H1 (cell line): ENCODE measurements around the gene ADNP. TPM values are rescaled to one million over a fixed set of nuclear protein-coding genes. Genes with fewer than 3 reads are reported as not detected.

Source experiments
- CTCF ChIA-PET: fragments of 300-600 bp; sonication (Branson Sonifier 250); formaldehyde crosslinking; loops from one replicate; lab custom pipeline; 2021; ENCODE audit not compliant: partially characterized antibody; lab: Charles Lee
- POLR2A ChIA-PET: fragments of 300-600 bp; sonication (Branson Sonifier 250); formaldehyde crosslinking; loops from one replicate; lab custom pipeline; 2021; ENCODE audit warnings: inconsistent platforms; ENCODE audit not compliant: partially characterized antibody; lab: Charles Lee
- DNase-seq, 2 experiments: peaks; one replicate each; pipeline versions ENCODE4 v3.0.0 to v3.0.0-alpha.2; 2010 to 2022; ENCODE audit warnings: low spot score in 2 of 2, low read depth in 1 of 2, mixed read lengths in 1 of 2
- FAIRE-seq: peaks from 2 replicates; lab custom pipeline; 2011; peaks lifted over from hg19 to GRCh38; lab: Jason Lieb, UNC
- H2AFZ ChIP-seq: 2 replicates; pipeline ENCODE4 v1.8.1; 2012; ENCODE audit warnings: low read length, inconsistent platforms
- H2AK5ac ChIP-seq: 2 replicates; pipeline ENCODE4 v1.6.1; 2013; ENCODE audit warnings: low read depth, low read length
- H2BK120ac ChIP-seq: replicated peaks from 2 replicates; pipeline ENCODE3; 2013; ENCODE audit warnings: low read depth, low read length, inconsistent platforms
- H2BK12ac ChIP-seq: 2 replicates; pipeline ENCODE4 v1.6.1; 2013; ENCODE audit warnings: low read depth, low read length
- H2BK15ac ChIP-seq: 2 replicates; pipeline ENCODE4 v1.6.1; 2013; ENCODE audit warnings: low read length
- H2BK20ac ChIP-seq: 2 replicates; pipeline ENCODE4 v1.6.1; 2013; ENCODE audit warnings: low read length
- H2BK5ac ChIP-seq: 2 replicates; pipeline ENCODE4 v1.6.1; 2013; ENCODE audit warnings: low read depth, low read length
- H3K14ac ChIP-seq: 2 replicates; pipeline ENCODE4 v1.6.1; 2013; ENCODE audit warnings: inconsistent platforms; ENCODE audit not compliant: insufficient read length
- H3K18ac ChIP-seq: 2 replicates; pipeline ENCODE4 v1.6.1; 2013; ENCODE audit warnings: low read length; ENCODE audit errors: extremely low read depth
- H3K23ac ChIP-seq: 2 replicates; pipeline ENCODE4 v1.6.1; 2013; ENCODE audit warnings: inconsistent platforms; ENCODE audit not compliant: insufficient read length
- H3K23me2 ChIP-seq: 2 replicates; pipeline ENCODE4 v1.6.1; 2013; ENCODE audit warnings: low read depth, low read length
- H3K27ac ChIP-seq: 2 replicates; pipeline ENCODE4 v1.6.1; 2011; ENCODE audit warnings: low read depth, low read length, inconsistent platforms
- H3K27me3 ChIP-seq, 4 experiments: replicated peaks in 1 of 4; 1 replicate in 1 of 4; 2 replicates in 3 of 4; pipeline versions ENCODE4 v1.6.1 to v1.8.1; 2011 to 2013; ENCODE audit warnings: low read length in 3 of 4, mild to moderate bottlenecking in 3 of 4, inconsistent platforms in 2 of 4, mixed read lengths in 2 of 4, moderate library complexity in 1 of 4; ENCODE audit not compliant: control insufficient read depth in 3 of 4, insufficient read depth in 3 of 4; ENCODE audit errors: extremely low read depth in 1 of 4
- H3K36me3 ChIP-seq, 4 experiments: 2 replicates each; pipeline versions ENCODE4 v1.6.1 to v1.8.1; 2011 to 2013; ENCODE audit warnings: mild to moderate bottlenecking in 4 of 4, low read length in 3 of 4, moderate library complexity in 2 of 4, control low read depth in 1 of 4, inconsistent platforms in 1 of 4; ENCODE audit not compliant: insufficient read depth in 4 of 4, control insufficient read depth in 2 of 4
- H3K4ac ChIP-seq: replicated peaks from 2 replicates; pipeline ENCODE3; 2013; ENCODE audit warnings: low read length, low read depth, mixed read lengths, inconsistent platforms; ENCODE audit not compliant: insufficient read length
- H3K4me1 ChIP-seq, 4 experiments: replicated peaks in 1 of 4; 1 replicate in 1 of 4; 2 replicates in 3 of 4; pipeline versions ENCODE4 v1.6.1 to v1.8.1; 2011 to 2013; ENCODE audit warnings: low read length in 3 of 4, inconsistent platforms in 2 of 4, mixed read lengths in 1 of 4; ENCODE audit not compliant: insufficient read depth in 4 of 4, control insufficient read depth in 3 of 4
- H3K4me2 ChIP-seq, 2 experiments: 2 replicates each; pipeline versions ENCODE4 v1.6.1 to v1.8.1; 2011 to 2013; ENCODE audit warnings: low read depth in 2 of 2, low read length in 2 of 2, control low read depth in 1 of 2, inconsistent platforms in 1 of 2, mild to moderate bottlenecking in 1 of 2; ENCODE audit not compliant: insufficient read depth in 1 of 2
- H3K4me3 ChIP-seq, 4 experiments: fragments of 200-600, 300-600 bp in 1 of 4; sonication (generic), shearing (Covaris generic), sonication (Bioruptor Twin) in 1 of 4; 2 replicates each; pipeline versions ENCODE4 v1.5.1 to v1.8.1; 2011 to 2016; ENCODE audit warnings: low read length in 4 of 4, low read depth in 3 of 4, control low read depth in 2 of 4, inconsistent platforms in 2 of 4, mild to moderate bottlenecking in 2 of 4, mixed read lengths in 1 of 4, moderate library complexity in 1 of 4; ENCODE audit not compliant: insufficient read depth in 2 of 4; ENCODE audit errors: extremely low read depth in 1 of 4
- H3K56ac ChIP-seq: replicated peaks from 2 replicates; pipeline ENCODE3; 2013; ENCODE audit warnings: low read depth, mild to moderate bottlenecking, mixed read lengths, low read length, inconsistent platforms; ENCODE audit not compliant: insufficient read length
- H3K79me1 ChIP-seq: 2 replicates; pipeline ENCODE4 v1.6.1; 2013; ENCODE audit warnings: low read depth, low read length, control low read depth
- H3K79me2 ChIP-seq, 2 experiments: 2 replicates each; pipeline versions ENCODE4 v1.6.1 to v1.8.1; 2012 to 2013; ENCODE audit warnings: low read length in 2 of 2, mild to moderate bottlenecking in 2 of 2, inconsistent platforms in 1 of 2; ENCODE audit not compliant: insufficient read depth in 2 of 2, control insufficient read depth in 1 of 2
- H3K9ac ChIP-seq, 4 experiments: replicated peaks in 1 of 4; 1 replicate in 1 of 4; 2 replicates in 3 of 4; pipeline versions ENCODE4 v1.6.1 to v1.8.1; 2011 to 2013; ENCODE audit warnings: low read depth in 3 of 4, low read length in 3 of 4, control low read depth in 2 of 4, mild to moderate bottlenecking in 2 of 4, moderate library complexity in 2 of 4, inconsistent platforms in 1 of 4; ENCODE audit errors: extremely low read depth in 1 of 4
- H3K9me3 ChIP-seq, 2 experiments: 2 replicates each; pipeline versions ENCODE4 v1.6.1 to v1.8.1; 2012 to 2013; ENCODE audit warnings: mild to moderate bottlenecking in 2 of 2, moderate library complexity in 2 of 2, control low read depth in 1 of 2, inconsistent platforms in 1 of 2, low read depth in 1 of 2, low read length in 1 of 2, mixed read lengths in 1 of 2; ENCODE audit not compliant: insufficient read depth in 2 of 2
- H4K20me1 ChIP-seq, 2 experiments: replicated peaks in 1 of 2; 2 replicates each; pipeline versions ENCODE3 to v1.8.1; 2011 to 2013; ENCODE audit warnings: inconsistent platforms in 2 of 2, low read length in 2 of 2, mild to moderate bottlenecking in 1 of 2; ENCODE audit not compliant: insufficient read depth in 2 of 2, control insufficient read depth in 1 of 2
- H4K5ac ChIP-seq: 2 replicates; pipeline ENCODE4 v1.6.1; 2013; ENCODE audit warnings: low read length, low read depth, mixed read lengths, inconsistent platforms; ENCODE audit not compliant: insufficient read length
- H4K8ac ChIP-seq: 2 replicates; pipeline ENCODE4 v1.8.0; 2013; ENCODE audit warnings: mild to moderate bottlenecking, moderate library complexity, low read length, inconsistent platforms; ENCODE audit not compliant: insufficient read depth; ENCODE audit errors: extremely low read depth
- H4K91ac ChIP-seq: replicated peaks from 2 replicates; pipeline ENCODE3; 2013; ENCODE audit warnings: low read length, mixed read lengths, inconsistent platforms; ENCODE audit not compliant: insufficient read length
- ASH2L ChIP-seq: fragments of 200-600, 300-600 bp; sonication (generic); IDR thresholded peaks from one replicate; pipeline ENCODE4 v1.7.1; 2017; ENCODE audit warnings: low read length
- CBX5 ChIP-seq: fragments of 300-800, 300-1000 bp; sonication (generic); IDR thresholded peaks from 2 replicates; pipeline ENCODE4 v1.7.1; 2016; ENCODE audit warnings: antibody characterized with exemption, low read length, low read depth
- CEBPB ChIP-seq: IDR thresholded peaks from 2 replicates; pipeline ENCODE4 v1.6.1; 2012; ENCODE audit warnings: low read depth, low read length
- CHD2 ChIP-seq: IDR thresholded peaks from 2 replicates; pipeline ENCODE4 v1.6.1; 2012; ENCODE audit warnings: low read length, improper control_type of control experiment
- GTF2F1 ChIP-seq: IDR thresholded peaks from 2 replicates; pipeline ENCODE4 v1.6.1; 2012; ENCODE audit warnings: low read depth, low read length, improper control_type of control experiment, borderline replicate concordance
- RAD21 ChIP-seq, 2 experiments: IDR thresholded peaks in 1 of 2; conservative IDR thresholded peaks in 1 of 2; 2 replicates each; pipeline ENCODE4 v1.6.1; 2011; ENCODE audit warnings: low read depth in 2 of 2, low read length in 2 of 2, improper control_type of control experiment in 1 of 2, inconsistent platforms in 1 of 2, mild to moderate bottlenecking in 1 of 2, moderate library complexity in 1 of 2
- RFX5 ChIP-seq: IDR thresholded peaks from 2 replicates; pipeline ENCODE4 v1.6.1; 2011; ENCODE audit warnings: low read depth, low read length, improper control_type of control experiment, borderline replicate concordance
- WGBS, 2 experiments: shearing (Covaris generic) in 1 of 2; methylation state at CpG; one replicate each; pipeline versions ENCODE4 v1.1.6 to v1.1.7; 2013 to 2015; ENCODE audit warnings: low lambda C conversion rate in 2 of 2, mixed read lengths in 2 of 2, inconsistent platforms in 1 of 2, low coverage in 1 of 2, missing lambda C conversion rate in 1 of 2; ENCODE audit not compliant: insufficient replicate concordance in 2 of 2, insufficient coverage in 1 of 2, insufficient read length in 1 of 2; ENCODE audit errors: extremely low coverage in 1 of 2, missing lambda C conversion rate in 1 of 2; 5-methylcytosine and 5-hydroxymethylcytosine counted together
- polyA plus RNA-seq, 7 experiments: library from polyadenylated mRNA; depleted of rRNA in 3 of 7; stranded (reverse) in 5 of 7; unstranded in 2 of 7; fragments of >200 nt in 5 of 7; fragments of 200-250 nt in 2 of 7; gene quantifications; 1 replicate in 5 of 7; 2 replicates in 1 of 7; 4 replicates in 1 of 7; pipeline versions ENCODE4 v1.2.1 to v1.2.3, GENCODE V29; 2011 to 2013; ENCODE audit warnings: missing spikeins in 2 of 7, mixed read lengths in 2 of 7
- total RNA-seq: library from RNA; stranded (reverse); fragmentation: NEBNext Ultra II Directional; extraction: Animal tissue kit (Norgen Biotek cat#: 25700); gene quantifications from 2 replicates; pipeline ENCODE4 v1.2.1, GENCODE V29; 2021
- TF ChIP-seq, protein P1 (sequence below): IDR thresholded peaks from 2 replicates; pipeline ENCODE4 v1.6.1; 2011; ENCODE audit warnings: low read length, improper control_type of control experiment

Gene ADNP
- total and polyA plus RNA-seq, 2 of the 8 experiments (the other 6 are each of a cell fraction or from before 2014, with no cell fraction given), result 31.6 to 123 TPM

DNA sequence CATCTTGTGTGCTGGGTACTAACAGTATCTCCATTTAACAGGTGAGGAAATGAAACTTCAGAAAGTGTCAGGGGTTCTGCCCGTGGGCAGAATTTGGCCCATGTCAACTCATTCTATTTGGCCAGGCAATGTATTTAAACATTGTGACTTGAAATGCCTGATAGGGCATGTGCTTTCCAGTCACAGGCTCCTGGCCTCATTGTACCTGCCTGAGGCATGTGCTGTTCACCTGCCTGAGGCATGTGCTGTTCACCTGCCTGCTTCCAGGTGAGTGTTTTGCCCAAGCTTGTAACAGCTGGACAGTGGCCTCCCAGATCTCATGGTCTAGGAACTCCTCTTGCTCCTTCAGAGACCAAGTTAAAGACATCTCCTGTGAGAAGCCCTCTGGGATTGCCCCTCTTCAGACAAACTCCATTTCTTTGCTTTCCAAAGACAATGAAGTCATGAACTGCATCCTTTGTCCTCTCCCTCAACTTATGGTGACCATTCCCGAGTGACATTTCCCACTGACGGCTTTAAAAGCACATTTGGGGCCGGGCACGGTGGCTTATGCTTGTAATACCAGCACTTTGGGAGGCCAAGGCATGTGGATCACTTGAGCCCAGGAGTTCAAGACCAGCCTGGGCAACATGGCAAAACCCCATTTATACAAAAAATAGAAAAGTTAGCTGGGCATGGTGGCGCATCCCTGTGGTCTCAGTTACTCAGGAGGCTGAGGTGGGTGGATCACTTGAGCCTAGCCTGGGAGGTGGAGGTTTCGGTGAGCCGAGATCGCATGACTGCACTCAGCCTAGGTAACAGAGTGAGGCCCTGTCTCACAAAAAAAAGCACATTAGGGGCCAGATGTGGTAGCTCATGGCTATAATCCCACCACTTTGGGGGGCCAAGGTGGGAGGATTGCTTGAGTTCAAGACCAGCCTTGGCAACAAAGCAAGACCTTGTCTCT, 87.6 kb downstream of the ADNP start:
- H2BK20ac ChIP-seq, result no peak overlapping the region
- H3K23me2 ChIP-seq, result no peaks in the 10 kb centered on the region
- H4K8ac ChIP-seq, result no peak overlapping the region
- DNase-seq (no peak), FAIRE-seq (no peak)
- no peak overlapping the region for H3K56ac ChIP-seq
- no peaks in the 10 kb centered on the region for H3K79me2 ChIP-seq
- no peak overlapping the region; the same call in 1 of the 2 replicates for H3K18ac ChIP-seq
- POLR2A ChIA-PET, result interaction anchor here (0.7 kb wide), 1 partner anchor 13 kb away, joined by 3 read pairs; no protein-coding TSS in a partner anchor
- H4K91ac ChIP-seq, result no peak overlapping the region
- no peak overlapping the region for H3K14ac ChIP-seq
- H3K4ac ChIP-seq, result no peak overlapping the region
- no peak overlapping the region for H2BK12ac ChIP-seq
- WGBS, 2 experiments, result 95% methylated on average over 9 of the region's 9 CpGs; no CpG with 5 or more reads in 1 of the 2 experiments
- no peak overlapping the region for H3K4me3 ChIP-seq
- H3K4me1 ChIP-seq, result peaks cover 0 to 2% (median 0%) of the 10 kb centered on the region in 4 experiments; a peak in 1 of 7 replicates
- no peak overlapping the region for H3K23ac ChIP-seq
- H2BK15ac ChIP-seq, result no peak overlapping the region
- 0 out of 2 replicates have a peak, but pooled peaks cover 2% of the 10 kb centered on the region for H3K79me1 ChIP-seq
- H2BK5ac ChIP-seq, result no peak overlapping the region
- H3K9ac ChIP-seq, result no peak overlapping the region
- H3K27me3 ChIP-seq, result no peaks in the 10 kb centered on the region
- no peak overlapping the region for H2AK5ac ChIP-seq
- no peaks in the 10 kb centered on the region for H4K20me1 ChIP-seq
- no peaks in the 10 kb centered on the region; a peak in 1 of 8 replicates for H3K36me3 ChIP-seq
- no peak overlapping the region for H3K4me2 ChIP-seq
- no peak overlapping the region for H2AFZ ChIP-seq
- no peak overlapping the region for H3K27ac ChIP-seq
- H4K5ac ChIP-seq, result no peak overlapping the region
- no peaks in the 10 kb centered on the region for H3K9me3 ChIP-seq
- H2BK120ac ChIP-seq, result no peak overlapping the region
- CTCF ChIA-PET, result interaction anchor here (1.1 to 1.2 kb wide), 2 partner anchors 12 to 33 kb away, joined by 3 read pairs; no protein-coding TSS in a partner anchor
- TF ChIP-seq ASH2L, result no peak
- no peak for TF ChIP-seq RAD21 (IDR thresholded peaks at IDR 0.05 in 1 of 2, conservative IDR thresholded peaks at IDR 0.05 in 1 of 2; ENCODE audit: low read depth in 2 of 2, low read length in 2 of 2)
- no peak for TF ChIP-seq CHD2
- TF ChIP-seq, protein P1, sequence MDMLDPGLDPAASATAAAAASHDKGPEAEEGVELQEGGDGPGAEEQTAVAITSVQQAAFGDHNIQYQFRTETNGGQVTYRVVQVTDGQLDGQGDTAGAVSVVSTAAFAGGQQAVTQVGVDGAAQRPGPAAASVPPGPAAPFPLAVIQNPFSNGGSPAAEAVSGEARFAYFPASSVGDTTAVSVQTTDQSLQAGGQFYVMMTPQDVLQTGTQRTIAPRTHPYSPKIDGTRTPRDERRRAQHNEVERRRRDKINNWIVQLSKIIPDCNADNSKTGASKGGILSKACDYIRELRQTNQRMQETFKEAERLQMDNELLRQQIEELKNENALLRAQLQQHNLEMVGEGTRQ, result no peak
- TF ChIP-seq GTF2F1, result no peak
- TF ChIP-seq RFX5, result no peak
- no peak for TF ChIP-seq CBX5
- no peak for TF ChIP-seq CEBPB
